Superior temporal gyrus (tissue), 1 donor: ENCODE results near the gene RRAGD.
"Not testable (repeated sequence)": the region's sequence is repeated elsewhere in the genome, so short reads cannot be mapped to it uniquely, and the experiment has no call there.

ENCODE experiments used
- DNase-seq: peaks from one replicate; pipeline ENCODE4 v3.0.0-alpha.2; 2016; ENCODE audit errors: extremely low spot score

The RRAGD gene

DNA sequence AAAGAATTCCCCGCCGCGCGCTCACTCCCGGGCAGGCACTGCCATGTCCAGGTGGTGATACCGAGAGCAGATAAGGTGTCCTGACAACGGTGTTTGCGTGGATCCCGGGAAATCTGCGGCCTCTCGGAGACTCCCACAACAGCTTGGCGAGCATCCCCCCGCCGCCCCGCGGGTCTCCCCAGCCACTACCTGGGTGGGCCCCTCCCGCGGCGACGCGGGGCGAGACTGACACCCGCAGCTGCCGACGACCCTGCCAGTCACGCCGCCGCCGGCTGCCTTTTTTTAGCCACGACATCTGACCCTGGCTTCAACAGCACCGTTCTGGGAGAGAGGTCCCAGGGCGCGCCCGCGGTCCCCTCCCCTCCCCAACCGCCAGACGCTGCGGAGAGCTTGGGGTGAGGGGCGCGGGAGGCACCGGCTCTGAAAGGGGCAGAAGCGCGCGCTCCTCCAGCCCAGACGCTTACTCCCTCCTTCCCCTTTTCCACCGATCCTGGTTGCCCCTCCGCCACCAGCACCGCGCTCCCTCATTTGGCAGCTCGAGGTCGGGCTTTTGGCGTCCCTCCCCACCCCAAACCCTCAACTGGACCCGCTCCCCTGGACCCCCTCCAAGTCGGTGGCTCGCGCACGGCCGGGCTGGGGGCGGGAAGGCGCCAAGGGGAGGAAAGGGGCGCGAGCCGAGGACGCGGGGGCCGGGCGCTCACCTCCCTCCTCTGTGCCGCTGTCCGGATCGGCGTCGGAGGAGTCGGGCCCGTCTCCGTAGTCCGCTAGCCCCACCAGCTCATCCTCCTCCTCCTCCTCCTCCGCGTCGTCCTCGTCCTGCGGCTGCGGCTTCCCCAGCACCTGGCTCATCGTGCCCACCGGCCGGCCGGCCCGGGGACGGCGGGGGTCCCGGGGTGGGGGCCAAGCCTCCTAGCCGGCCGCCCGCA, 665 bp downstream of the RRAGD start:
- DNase-seq, result peak; percentile 16

- DNase-seq, result peak; percentile 59
Observed at GRCh38 chr6:89410788-89411144, 1.3 kb downstream of the RRAGD start.

GRCh38 chr6:89410231-89410761, 1.8 kb downstream of the RRAGD start:
- no peak for DNase-seq

DNA sequence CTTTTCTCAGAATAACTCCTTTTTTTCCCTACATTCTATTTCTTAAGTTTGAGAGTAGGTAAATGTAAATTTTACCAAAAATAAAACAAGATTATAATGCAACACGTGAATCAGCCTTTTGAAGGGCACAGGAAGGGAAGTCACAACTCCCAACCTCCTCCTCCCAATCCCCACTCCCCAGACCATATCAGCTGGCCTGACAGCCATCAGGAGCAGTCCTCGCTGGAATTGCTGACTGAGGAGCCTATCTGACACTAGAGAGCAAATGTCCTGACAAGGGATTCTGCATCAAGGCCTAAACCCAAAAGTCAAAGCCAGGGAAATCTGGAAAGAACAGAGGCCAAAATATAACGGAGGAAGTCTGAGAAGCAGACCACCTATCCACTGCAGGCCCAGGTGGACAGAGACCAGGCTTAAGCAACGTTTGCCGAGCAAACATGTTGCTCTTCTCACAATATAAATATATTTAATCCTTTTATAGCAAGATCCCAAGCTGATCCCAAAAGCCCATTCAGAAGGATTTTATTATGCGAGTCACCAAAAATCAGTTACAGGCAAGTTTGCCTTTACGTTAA, 2.5 kb downstream of the RRAGD start:
- peak; percentile 27 for DNase-seq

- DNase-seq, result no peak
Observed at GRCh38 chr6:89406141-89406540, 5.9 kb downstream of the RRAGD start.

- DNase-seq, result no peak
Observed at GRCh38 chr6:89404512-89404911, 7.6 kb downstream of the RRAGD start.

DNA sequence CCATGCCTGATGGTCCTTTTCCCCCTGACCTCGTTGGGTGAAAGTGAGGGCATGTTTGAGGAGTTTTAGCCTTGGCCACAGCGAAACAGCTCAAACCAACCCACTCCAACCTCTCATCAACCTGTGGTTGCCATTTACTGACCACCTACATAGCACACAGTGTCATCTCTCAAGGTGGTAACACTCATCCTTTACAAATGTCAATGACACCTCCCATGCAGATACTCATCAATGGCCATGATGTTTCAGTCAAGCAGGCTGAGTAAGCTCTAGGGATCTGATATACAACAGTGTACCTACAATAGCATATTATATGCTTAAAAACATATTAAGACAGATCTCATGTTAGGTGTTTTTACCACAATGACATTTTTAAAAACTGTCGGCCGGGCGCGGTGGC, 9.3 kb downstream of the RRAGD start:
- DNase-seq, result no peak

GRCh38 chr6:89400912-89401399, 11.1 kb downstream of the RRAGD start:
- peak; percentile 44 for DNase-seq

DNA sequence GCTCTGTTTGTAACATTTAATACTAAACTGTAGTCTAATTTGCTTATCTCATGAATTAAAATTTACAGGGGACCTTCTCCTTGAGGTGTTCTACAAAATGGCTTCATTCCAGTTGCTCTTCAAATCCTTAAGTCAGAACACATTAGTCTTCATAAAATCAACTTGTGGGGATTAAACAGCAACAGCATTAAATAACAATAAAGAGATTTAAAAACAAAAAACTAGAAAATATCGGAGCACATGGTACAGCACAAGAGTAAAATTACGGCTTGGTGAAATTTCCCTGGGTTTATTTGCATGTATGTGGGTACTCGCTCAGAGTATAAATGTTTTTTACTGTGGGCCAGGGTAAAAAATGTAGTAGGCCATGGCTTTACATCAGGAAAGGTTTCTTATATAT, 12.0 kb downstream of the RRAGD start:
- peak; percentile 7 for DNase-seq

GRCh38 chr6:89398762-89399525, 13.1 kb downstream of the RRAGD start:
- DNase-seq, result no peak

GRCh38 chr6:89397884-89398283, 14.2 kb downstream of the RRAGD start:
- not testable (repeated sequence) for DNase-seq

DNA sequence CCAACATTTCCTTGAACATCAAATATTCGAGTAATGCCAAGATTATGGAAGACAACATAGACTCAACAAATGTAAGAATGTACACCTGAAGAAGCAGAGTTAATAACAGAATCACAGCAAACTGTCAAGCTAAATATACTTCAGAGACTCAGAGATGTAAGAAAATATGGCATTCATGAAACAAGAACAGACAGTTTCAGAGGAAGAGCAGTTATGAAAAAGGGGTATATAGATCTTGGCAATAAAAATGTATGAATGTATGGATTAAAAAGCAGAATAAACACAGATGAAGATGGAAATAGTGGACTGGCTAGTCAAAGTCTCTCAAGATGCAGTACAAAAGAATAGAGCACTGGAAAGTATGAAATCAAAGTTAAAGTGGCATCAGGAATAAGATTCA, 18.4 kb downstream of the RRAGD start:
- no peak for DNase-seq

GRCh38 chr6:89392823-89393222, 19.2 kb downstream of the RRAGD start:
- DNase-seq, result no peak

DNA sequence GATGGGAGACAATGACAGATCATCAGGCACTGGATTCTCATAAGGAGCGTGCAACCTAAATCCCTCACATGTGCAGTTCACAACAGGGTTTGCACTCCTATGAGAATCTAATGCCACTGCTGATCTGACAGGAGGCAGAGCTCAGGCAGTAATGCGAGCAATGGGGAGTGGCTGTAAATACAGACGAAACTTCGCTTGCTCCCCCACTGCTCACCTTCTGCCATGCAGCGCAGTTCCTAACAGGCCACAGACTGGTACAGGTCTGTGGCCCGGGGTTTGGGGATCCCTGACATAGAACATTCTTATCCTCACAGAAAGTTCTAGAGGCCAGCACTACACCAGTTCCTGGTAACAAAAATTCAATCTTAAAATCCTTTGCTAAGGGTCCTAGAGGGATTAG, 23.2 kb downstream of the RRAGD start:
- DNase-seq, result no peak

DNA sequence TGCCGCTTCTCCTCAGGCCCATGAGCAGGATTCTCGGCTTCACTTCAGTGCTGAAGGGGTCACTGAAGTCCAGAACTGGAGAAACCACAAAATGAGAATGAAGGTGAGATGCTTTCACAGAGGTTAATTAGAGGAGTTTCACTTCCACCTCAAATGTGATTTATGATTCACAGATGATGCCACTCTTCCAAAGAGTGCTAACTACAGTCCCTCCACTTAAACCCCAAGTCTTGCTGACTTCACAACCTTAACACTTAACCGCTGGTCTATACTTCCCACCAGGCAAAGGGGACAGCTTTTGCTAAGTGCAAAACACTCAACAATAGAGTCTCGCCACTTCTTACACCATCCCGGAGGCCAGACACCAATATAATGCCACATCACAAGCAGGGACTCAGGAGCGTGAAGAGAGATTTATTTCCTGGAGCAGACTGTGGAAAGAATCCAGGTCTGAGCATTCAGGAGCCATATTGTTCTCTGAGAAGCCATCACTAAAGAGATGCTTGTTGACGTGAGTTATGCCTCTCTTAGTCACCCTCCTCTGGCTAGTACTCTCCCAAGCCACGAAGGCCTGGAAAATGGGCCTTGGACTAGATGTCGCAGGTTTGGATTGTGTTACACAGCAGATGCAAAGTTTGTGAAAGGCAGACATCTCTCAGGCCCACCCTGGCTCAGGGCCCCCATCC, 24.4 kb downstream of the RRAGD start:
- no peak for DNase-seq

DNA sequence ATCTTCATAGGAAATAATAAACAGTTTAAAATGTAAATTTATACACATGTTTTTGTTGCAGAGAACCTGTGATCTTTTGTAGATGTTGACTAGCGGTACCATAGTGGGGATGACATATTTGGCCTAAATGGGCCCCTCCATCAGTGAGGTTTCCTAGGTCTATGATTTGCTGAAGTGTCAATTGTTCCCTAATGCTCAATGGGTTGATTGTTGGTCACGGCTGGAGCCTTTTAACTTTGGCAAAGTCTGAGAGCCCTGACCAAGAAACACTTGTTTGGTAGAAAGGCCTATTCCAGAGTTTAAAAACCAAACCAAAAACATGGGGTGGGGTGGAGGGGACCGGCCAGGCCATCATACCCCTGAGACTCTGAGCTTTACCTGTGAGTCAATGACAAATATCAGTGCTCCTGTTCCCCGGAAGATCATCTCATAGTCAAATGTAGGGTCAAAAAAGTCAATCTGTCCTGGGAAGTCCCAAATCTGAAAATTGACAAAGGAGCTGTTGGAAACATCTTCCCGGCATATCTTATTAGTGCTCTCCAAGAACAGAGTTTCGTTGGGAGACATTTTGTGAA, 25.1 kb downstream of the RRAGD start:
- peak; percentile 46 for DNase-seq

GRCh38 chr6:89385846-89386245, 26.2 kb downstream of the RRAGD start:
- no peak for DNase-seq

DNA sequence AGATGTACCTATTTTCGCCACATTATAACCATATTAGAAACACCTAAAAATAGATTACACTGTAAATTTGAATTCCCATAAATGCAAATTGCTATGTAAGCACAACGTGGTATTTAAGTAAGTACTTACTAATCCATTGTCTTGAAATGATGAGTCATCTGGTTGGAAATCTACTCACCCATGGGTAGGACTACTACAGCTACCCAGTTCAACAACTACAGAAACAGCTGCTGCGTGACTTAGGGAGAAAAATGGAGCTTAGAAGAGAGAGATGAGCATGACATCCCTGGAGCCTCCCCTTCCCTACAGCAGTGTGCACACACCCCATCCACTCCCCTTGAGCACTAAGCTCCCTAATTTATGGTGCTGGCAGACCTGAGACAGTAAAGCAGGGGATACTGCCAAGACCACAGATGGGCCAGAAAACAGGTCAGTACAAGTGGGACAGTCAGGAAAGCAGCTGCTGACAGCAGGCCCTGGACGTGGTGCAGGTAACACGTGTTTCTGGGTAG, 26.9 kb downstream of the RRAGD start:
- DNase-seq, result no peak

GRCh38 chr6:89381031-89381430, 31.0 kb downstream of the RRAGD start:
- DNase-seq, result no peak

GRCh38 chr6:89379281-89379680, 32.8 kb downstream of the RRAGD start:
- peak; percentile 55 for DNase-seq

DNA sequence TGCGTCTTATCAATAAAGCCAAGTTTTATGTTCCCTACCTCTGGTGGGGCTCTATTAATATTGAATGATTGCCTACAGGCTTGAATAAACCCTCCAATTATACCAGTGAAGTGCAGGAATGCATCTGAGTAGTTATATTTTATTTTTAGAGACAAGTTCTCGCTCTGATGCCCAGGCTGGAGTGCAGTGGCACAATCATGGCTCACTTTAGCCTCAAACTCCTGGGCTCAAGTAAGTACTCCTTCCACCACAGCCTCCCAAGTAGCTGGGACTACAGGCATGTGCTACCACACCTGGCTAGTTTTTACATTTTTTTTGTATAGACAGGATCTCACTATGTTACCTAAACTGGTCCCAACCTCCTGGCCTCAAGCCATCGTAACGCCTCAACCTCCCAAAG, 33.4 kb downstream of the RRAGD start:
- no peak for DNase-seq
